HG03025 (cell line): Measurements from ENCODE around the gene RERGL.
"Not testable (repeated sequence)": the region's sequence is repeated elsewhere in the genome, so short reads cannot be mapped to it uniquely, and the experiment has no call there.

Experiments used
- ATAC-seq: cut with Tn5 transposase; IDR thresholded peaks from one replicate; pipeline ENCODE4 v1.9.1; 2021; ENCODE audit warnings: mild to moderate bottlenecking, moderate library complexity; ENCODE audit not compliant: unreplicated experiment, low FRiP score

RERGL gene, protein sequence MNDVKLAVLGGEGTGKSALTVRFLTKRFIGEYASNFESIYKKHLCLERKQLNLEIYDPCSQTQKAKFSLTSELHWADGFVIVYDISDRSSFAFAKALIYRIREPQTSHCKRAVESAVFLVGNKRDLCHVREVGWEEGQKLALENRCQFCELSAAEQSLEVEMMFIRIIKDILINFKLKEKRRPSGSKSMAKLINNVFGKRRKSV

DNA sequence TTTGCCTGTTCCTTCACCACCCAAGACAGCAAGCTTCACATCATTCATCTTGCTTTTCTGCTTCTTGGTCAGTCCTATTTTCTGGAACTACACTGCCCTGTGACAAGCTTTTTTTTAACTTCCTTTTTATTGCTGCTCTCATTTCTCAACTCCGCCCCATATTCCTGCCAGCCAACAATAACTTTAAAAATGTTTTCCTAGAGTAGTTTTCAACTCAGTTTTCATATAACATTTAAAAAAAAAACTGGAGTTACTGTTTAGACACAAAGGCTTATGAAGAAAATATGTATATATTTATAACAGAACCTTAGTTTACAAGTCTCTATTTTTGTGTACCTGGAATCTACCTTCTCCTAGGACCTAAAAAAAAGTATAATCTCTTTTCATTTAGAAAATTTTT lies at the start of gene RERGL:
Gene RERGL (minus strand): TSS at position 101 of the 400 bp plus-strand sequence. CDS start 53 bp downstream, at position 48.
- no peak for ATAC-seq

DNA sequence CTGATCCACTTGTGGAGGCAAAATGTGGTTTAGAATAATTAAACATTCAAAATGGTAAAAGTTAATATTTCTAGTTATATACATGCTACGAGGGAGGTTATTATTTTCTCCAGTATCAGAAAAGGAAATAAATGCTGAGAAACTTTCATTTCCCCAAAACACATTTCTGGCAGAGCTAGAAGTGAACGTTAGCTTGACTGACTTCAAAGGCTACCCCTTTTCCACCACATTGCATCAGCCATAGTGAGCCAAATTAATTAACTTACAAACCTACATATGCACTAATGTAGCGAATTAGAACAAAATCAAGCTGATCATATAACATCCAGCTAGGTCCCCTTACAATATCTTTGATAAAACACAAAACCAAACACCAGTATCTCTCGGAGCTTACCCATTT lies 49.3 kb upstream of the RERGL start:
- ATAC-seq = no peak

DNA sequence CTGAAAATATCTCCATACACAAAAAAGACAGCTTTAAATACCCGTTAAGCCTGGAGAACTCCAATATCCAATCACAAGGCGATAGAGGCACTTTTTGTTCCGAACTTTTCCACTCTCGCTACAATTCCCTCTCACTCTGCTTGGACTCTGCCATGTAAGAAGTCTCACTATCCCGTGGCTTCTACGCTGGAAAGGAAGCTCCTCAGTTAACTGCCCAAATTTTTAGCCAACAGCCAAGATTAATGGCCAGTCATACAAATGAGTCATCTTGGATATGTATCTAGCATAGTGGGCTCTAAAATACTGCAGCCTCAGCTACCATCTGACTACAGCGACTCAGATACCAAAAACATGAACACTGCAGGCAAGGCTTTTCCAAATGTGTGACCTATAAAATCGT lies 45.5 kb upstream of the RERGL start:
- no peak for ATAC-seq

DNA sequence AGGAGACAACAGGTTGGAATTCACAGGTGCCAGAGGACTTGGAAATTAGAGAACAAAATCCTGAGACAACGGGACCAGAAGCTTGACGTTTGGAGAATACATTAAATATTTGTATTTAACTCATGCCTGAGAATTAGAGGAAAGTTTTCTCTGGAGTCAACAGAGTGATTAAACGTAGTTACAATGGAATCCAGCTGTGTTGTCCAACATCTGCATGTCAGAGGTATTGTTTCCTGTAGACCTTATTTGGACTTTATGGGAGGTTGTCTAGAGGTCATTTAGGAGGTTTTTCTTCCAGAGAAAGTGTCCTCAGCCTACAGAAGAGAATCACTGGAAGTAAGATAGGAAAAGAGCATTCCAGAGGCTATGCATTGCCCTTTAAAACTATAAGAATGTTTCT lies 45.1 kb upstream of the RERGL start:
- no peak for ATAC-seq

DNA sequence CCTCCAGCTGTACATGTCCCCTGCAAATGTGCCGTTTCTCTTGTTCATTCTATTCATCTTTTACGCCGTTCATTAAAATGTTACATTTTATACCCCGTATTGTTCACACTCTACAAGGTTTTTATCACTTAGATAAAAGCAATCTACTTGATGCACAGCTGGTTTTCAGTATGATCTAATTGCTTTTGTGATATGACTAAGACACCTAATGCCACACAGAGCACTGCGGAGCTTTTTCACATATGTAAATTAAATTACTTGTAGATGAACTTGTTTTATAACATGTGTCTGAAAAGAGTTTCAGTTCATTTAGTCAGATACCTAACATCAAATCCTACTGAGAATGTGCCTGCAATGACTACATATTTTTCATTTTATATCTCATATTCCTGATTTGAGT lies 40.9 kb upstream of the RERGL start:
- ATAC-seq = no peak

DNA sequence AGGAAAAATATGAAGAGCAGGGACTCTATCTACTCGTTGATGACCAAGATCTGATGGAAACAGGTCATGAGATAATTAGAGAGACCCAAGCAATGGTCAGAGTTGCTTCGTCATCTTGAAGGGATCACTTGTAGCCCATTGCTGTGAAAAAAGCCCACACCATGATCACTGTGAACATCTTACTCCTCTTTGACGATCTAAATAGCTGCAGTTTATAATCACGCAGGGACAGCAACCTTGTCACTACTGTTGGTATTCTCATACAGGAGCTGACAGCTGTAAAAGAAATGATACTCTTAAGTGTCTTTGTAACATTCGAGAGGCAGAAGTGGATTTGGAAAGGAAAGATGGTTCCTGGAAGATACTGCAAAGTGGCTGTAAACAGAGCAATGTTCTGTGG lies 33.7 kb upstream of the RERGL start:
- ATAC-seq = no peak

DNA sequence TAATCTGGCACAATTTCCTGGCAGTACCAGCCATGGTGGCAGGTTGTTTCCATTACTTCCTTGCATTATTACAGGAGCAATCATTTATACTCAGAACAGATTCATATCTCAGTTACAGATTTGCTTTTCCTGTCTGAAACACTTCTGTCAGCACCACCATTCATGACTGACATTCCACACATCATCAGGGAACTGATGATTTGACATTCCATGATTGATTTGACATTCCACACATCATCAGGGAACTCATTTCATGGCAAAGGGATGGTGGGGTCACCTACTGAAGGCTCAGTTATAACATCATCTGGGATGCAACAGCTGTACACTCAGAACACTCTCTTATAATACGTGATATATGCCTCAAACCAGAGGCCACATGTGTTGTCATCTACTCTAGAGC lies 30.9 kb upstream of the RERGL start:
- ATAC-seq = no peak

DNA sequence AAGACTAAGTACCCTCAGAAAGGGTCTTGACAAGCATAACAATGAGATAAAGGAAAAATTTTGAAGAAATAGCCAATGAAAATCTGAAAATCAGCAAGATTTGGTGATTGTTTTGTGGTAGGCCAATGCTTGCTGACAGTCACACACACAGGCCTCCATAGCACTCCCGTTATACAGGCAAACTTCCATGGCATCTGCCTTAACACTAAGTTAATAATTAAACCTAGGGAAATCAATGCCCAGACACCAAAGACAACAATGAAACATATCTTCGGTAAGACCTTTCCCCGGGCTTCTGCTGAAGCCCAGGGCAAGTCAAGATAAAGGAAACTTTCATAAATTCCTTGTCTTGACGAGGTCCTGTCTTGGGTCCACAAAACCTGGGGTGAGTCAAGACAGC lies 18.6 kb upstream of the RERGL start:
- ATAC-seq = no peak

DNA sequence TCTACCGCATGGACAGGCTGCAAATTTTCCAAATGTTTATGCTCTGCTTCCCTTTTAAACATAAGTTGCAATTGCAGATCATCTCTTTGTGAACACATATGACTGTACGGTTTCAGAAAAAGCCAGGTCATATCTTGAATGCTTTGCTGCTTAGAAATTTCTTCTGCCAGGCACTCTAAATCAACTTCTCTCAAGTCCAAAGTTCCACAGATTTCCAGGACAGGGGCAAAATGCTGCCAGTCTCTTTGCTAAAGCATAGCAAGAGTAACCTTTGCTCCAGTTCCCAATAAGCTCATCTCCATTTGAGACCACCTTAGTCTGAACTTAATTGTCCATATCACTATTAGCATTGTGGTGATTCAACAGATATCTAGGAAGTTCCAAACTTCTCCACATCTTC lies 13.6 kb upstream of the RERGL start:
- ATAC-seq = no peak

DNA sequence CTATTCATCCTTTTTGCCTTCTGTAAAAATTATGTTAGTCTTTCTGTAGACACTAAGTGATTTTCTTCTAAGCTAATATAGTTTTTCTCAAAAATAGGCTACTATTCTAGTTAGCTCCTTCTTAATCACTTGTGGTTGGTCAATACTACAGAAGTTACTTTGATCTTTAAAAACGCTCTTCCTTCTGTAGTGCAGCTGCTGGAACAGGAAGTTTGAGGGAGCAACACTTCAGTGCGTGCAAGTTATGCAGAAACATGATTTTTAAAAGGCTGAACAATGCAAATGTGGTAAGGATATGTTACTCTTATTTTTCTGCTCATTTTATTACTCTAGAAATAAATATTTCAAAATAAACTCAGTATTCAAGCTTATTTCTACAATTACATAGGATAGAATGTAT lies 11.1 kb upstream of the RERGL start:
- no peak for ATAC-seq

DNA sequence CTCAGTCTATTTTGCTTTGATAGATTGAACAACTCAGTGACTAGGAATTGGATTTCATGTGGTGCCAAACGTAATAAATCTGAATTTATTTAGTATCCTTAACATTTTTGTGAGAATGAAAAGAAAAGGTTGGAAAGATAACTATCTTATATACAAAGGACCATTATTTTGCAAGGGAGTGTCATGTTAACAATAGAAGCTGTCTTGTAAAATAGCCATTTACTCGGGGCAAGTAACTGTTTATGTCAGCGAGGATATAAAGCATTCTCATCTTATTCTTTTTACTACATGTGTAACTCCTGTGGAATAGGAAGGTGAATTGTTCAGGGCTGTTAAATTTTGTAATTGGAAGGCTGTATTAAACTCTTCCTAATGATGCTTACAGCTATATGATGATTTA lies 5.9 kb downstream of the RERGL start:
- ATAC-seq = no peak

DNA sequence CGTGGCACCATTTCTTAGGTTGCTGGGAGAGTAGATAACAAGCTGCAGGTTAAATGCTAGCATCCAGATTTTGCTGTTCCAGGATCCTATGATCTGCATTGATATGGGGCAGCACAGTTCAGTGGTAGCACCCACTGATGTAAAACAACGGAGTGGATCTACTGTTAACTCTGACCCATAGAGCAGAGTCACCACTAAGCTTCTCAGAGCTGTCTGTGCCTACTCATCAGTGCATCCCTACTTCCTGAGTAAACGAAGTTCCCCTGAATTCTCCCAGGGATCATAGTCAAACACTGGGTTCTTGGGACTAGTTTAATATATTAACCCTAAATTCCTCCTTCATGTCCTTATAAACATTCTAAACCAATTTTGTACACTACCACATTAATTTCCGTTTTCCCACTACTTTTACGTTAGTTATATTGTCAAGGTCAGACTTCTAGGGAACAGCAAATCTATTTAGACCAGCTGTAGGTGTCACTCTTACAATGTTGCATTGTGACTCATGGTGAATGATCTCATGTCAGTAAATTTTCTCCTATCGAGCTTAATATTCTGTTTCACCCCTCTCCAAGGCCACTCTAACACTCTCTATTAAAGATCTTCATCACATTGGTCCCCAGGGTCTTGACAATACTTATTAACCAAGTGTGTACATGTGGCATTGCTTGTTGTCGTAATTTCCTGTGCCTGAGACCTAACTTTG lies 10.3 kb downstream of the RERGL start:
- no peak for ATAC-seq

DNA sequence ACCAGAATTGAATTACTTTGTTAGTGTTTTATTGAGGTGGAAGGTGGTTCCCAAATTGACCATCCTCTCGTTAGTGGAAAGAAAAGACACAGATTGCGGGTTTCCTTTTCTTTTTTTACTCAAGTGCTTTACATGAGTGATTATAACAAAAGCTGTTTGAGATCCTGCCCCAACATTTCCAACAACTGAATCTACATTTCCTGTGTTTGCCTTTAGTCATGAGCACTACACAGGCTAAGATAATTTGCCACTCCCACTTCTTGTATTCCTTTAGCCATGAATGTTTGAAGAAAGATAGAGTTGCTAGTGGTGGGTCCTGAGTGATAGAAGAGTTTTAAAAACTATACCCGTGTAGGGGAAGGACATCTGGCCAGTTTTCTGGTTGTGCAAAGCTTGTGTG lies 16.0 kb downstream of the RERGL start:
- no peak for ATAC-seq

DNA sequence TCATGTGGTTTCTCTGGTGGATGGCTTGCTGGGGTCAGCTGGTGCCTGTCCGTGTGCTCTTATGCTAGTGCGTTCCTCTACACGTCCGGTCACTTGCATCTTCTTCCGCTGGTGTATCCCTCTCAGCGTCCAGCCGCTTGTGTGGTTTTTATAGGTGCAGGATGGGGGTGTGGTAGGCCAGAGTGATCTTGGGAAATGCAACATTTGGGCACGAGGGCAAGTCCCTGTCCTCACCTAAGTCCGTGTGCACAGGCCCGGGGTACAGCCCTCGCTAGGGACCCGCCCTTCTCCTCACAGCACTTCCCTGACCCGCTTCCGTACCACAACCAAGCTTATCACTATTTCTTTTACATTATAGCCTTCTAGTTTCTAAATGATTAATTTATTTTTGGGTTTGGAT lies 17.3 kb downstream of the RERGL start:
- ATAC-seq = no peak

DNA sequence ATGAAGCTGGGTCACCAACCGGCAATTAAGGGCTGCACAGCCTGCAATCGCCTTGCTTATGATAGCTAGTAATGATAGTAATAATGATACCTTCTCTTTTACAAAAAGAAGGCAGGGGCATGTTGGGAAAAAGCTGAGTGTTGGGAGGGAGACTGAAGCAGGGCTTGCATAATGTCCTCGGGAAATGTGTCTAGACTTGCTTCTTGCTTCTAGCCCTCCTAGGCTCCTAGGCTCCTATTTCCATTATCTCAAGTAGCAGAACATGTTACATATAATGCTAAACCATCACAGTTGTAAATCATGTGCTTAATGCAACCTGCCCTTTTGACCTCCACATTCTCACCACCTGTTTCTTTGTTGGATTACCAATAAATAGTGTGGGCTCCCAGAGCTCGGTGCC lies 18.7 kb downstream of the RERGL start:
- ATAC-seq = no peak

DNA sequence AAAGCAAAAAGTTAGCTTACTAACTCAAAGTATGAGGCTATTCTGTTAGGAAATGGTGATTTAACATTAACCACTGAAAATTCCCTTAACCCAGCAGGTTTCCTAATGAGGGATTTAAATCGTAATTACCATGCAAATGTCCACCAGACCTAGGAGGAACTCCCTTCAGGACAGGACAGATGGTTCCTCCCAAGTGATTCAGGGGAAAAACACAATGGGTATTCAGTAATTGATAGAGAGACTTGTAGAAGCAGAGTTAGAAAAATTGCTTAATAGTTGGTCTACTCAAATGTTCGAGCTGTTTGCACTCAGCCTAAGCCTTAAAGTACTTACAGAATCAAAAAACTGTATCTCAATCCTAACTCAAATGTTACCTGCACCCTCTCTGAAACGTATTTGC lies 21.6 kb downstream of the RERGL start:
- no peak for ATAC-seq

DNA sequence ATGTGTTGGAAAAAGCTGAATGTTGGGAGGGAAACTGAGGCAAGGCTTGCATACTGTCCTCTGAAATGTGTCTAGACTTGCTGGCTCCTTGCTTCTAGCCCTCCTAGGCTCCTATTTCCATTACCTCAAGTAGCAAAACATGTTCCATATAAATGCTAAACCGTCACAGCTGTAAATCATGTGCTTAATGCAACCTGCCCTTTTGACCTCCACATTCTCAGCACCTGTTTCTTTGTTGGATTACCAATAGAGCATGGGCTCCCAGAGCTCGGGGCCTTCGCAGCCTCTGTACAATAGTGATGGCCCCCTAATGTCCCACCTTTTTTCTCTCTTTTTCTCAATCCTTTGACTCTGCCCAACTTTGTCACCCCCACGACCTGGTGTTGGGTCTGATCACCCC lies 23.3 kb downstream of the RERGL start:
- no peak for ATAC-seq

DNA sequence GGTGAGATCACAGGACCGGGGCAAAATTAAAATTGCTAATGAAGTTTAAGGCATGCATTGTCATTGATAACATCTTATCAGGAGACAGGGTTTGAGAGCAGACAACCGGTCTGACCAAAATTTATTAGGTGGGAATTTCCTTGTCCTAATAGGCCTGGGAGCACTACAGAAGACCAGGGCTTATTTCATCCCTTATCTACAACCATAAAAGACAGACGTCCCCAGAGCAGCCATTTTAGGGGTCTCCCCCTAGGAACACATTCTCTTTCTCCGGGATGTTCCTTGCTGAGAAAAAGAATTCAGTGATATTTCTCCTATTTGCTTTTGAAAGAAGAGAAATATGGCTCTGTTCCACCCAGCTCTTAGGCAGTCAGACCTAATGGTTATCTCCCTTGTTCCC lies 27.1 kb downstream of the RERGL start:
- ATAC-seq = not testable (repeated sequence)

DNA sequence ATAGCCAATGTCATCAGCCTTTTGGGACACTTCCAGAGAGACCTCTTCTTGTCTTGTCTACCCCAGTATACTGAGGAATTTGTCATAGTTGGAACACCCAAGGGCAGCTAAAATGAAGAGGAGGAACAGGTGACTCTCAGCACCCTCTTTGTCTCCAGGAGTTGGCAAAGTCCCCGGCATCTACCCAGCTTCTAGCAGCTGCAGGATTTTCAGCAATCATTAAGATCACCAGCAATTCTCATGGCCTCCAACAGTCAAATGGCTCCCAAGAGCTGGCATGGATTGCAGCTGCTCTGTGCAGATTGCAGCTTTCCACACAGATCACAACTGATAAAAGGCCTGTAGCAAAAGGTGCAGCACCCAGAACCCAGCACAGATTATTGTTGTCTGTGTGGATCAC lies 32.9 kb downstream of the RERGL start:
- no peak for ATAC-seq

DNA sequence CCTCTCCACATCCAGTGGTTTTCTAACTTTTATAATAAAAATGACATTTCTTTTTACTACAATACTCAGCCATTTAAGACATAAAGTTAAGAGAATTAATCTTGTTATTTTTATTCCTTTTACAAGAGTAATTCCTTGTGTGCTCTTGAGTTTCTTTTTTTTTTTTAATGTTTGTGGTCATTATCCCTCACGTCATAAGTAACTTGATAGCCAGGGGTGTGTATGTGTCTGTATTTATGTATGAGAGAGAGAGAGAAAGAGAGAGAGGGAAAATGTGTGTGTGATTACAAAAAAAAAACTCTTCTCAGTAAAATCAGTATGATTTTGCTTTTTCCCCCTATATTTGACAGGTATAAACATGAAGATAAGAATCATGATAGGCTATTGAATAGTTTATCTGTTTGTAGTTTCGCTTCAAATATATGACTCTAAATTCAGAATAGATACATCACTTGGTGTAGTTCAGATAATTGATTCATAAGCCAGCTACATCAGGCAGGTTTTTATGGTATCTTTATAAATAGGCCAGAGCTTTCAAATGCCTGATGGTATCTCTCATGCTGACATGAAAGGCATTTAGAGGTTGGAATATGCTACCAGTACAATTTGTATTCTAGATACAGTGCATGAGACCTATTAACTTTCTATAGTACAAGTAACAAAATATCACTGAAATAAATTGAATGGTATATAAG lies 34.9 kb downstream of the RERGL start:
- ATAC-seq = no peak

DNA sequence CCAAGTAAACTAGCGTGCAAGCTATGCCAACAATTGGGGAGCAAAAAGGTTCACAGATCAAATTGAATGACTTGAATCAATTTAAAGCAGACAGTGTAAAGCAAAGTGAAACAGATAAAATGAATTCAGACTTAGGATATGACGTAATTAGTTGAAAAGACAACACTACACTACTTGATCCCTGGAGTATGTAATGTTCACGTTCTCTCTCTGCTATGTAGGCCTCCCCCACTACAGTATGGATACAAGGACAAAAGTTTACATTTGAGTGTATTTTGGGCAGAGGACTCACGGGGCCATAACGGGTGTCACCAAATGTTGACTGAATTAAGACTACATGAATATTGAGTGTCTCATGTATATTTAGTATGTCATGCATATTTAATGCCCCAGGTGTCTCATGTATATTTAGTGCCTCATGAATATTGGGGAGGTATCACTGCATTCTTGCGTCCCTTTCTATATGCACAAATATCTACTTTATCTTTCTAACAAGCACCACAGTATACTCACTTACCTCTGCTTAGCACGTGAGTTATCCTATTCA lies 44.5 kb downstream of the RERGL start:
- ATAC-seq = no peak
